AG09309 (cell line): ENCODE results near the gene AP3B2.

Experiments used
- DNase-seq: peaks from one replicate; pipeline ENCODE4 v3.0.0-alpha.2; 2010; ENCODE audit warnings: low read depth
- H3K4me3 ChIP-seq: 2 replicates; pipeline ENCODE4 v1.5.1; 2011; ENCODE audit warnings: mild to moderate bottlenecking, low read depth, low read length, moderate library complexity; ENCODE audit not compliant: control insufficient read depth
- CTCF ChIP-seq: IDR thresholded peaks from 2 replicates; pipeline ENCODE4 v1.5.1; 2011; ENCODE audit warnings: mild to moderate bottlenecking, low read depth, low read length, inconsistent platforms; ENCODE audit not compliant: insufficient read depth, control insufficient read depth; ENCODE audit errors: missing control alignments

Gene AP3B2

GRCh38 chr15:82640672-82641071, 69.0 kb downstream of the AP3B2 start:
- DNase-seq, result no peak
- TF ChIP-seq CTCF, result no peak
- H3K4me3 ChIP-seq, result no peak overlapping the region

DNA sequence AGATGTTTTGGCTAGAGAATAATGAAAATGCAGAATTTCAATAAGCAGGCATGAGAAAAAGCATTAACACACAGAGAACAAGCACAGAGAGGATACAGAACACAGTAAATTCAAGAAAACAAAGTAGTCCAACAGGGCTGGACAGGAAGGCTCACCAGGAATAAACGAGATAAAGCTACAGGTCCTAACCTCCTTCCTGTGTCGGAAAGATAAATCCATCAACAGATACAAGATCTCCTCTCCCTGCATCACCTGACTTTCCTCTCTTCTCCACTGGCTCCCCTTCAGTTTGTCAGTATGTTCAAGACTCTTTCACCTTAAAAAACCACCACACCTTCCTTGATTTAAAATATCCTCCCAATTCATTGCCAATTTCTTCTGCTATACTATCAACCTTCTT, 73.9 kb downstream of the AP3B2 start:
- DNase-seq, result no peak
- TF ChIP-seq CTCF, result no peak
- no peak overlapping the region for H3K4me3 ChIP-seq

- no peak for DNase-seq
- no peak for TF ChIP-seq CTCF
These were observed 79.6 kb downstream of the AP3B2 start for GRCh38 chr15:82630033-82630432.

DNA sequence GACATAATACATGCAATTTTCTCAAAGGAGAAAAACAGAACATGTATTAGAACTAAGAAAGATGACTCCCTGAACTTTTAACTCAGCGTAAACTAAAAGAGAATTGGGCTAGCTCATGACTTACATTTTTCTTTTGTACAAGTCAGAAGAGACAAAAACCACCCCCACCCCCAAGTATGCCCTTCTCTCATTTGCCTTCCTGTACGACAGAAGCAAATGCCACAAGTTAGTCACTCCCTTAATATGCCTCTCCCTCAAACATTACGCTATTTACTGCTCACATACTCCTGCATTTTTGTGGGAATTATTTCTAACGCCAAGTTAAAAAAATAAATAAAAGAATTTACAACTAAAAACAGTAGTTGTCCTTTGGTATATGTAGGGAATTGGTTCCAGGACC, 84.5 kb downstream of the AP3B2 start:
- no peak for TF ChIP-seq CTCF
- H3K4me3 ChIP-seq, result no peak overlapping the region
- peak; percentile 20 for DNase-seq

More at GRCh38 chr15:82630033-82630432, 79.6 kb downstream of the AP3B2 start:
- H3K4me3 ChIP-seq, result no peak overlapping the region

- no peak for TF ChIP-seq CTCF
These were observed 85.2 kb downstream of the AP3B2 start for GRCh38 chr15:82624438-82624837.

DNA sequence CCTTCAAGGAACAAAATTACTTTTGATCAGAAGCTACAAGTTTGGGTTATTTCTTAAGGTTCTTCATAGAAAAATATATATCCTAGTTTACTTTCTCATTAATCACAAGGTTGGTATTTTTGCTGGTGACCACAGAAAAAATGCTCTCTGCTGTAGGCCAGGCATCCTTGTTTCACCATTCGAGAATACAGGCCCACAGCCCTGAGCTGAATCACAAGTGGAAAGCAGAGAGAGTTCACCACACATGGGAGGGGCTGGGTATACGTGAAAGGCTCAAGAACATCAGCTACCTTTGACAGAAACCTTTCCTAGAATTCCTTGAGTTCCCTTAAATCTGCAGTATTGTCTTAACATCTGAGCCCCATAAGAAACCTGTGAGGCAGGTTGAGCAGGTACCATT, 85.7 kb downstream of the AP3B2 start:
- TF ChIP-seq CTCF, result no peak
- DNase-seq, result no peak
- no peak overlapping the region for H3K4me3 ChIP-seq

More at GRCh38 chr15:82624438-82624837, 85.2 kb downstream of the AP3B2 start:
- H3K4me3 ChIP-seq, result no peak overlapping the region
- no peak for DNase-seq

- no peak overlapping the region for H3K4me3 ChIP-seq
- no peak for DNase-seq
- TF ChIP-seq CTCF, result no peak
These were observed 87.7 kb downstream of the AP3B2 start for GRCh38 chr15:82621970-82622369.
